ENCODE data around the gene NACA.

GRCh38 chr12:56721721-56722120 lies 3.4 kb downstream of the NACA start:
- TF ChIP-seq, protein P1, sequence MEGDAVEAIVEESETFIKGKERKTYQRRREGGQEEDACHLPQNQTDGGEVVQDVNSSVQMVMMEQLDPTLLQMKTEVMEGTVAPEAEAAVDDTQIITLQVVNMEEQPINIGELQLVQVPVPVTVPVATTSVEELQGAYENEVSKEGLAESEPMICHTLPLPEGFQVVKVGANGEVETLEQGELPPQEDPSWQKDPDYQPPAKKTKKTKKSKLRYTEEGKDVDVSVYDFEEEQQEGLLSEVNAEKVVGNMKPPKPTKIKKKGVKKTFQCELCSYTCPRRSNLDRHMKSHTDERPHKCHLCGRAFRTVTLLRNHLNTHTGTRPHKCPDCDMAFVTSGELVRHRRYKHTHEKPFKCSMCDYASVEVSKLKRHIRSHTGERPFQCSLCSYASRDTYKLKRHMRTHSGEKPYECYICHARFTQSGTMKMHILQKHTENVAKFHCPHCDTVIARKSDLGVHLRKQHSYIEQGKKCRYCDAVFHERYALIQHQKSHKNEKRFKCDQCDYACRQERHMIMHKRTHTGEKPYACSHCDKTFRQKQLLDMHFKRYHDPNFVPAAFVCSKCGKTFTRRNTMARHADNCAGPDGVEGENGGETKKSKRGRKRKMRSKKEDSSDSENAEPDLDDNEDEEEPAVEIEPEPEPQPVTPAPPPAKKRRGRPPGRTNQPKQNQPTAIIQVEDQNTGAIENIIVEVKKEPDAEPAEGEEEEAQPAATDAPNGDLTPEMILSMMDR (IDR thresholded peaks at IDR 0.05) = no peak
- no peak for TF ChIP-seq POLR2A (IDR thresholded peaks at IDR 0.05)
